ENCODE results near the gene EGFL8. TPM values are rescaled to one million over a fixed set of nuclear protein-coding genes. Genes with fewer than 3 reads are reported as not detected.

Gene EGFL8
- total and polyA plus RNA-seq, 2 donors (not counting 3 experiments of a cell fraction or from before 2014, with no cell fraction given) = 9.0 to 12.6 TPM

DNA sequence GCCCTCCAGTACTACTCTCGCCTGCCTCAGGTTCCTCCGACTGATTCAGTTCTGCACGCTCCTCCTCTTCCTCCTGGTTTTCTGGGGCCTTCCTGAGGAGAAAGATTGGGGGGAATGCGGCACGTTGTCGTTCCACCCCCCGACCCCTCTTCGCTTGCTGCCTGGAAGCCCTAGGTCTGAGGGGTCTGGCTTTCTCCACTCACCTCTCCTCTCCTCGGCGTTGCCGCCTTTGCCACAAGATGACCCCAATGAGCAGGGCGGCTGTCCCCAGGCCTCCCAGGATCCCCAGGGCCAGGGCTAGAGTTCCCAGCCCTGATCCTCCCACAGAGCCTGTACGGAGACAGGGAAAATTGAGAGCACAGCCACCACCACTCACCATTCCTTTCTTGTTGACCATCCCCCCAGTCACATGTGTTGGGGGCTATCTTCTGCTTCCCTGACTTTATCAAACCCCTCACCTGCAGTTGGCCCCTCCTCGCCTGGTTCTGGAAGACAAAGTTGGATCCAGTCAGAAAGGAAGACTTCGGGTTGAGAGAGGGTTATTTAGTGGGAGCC lies 16.8 kb downstream of the EGFL8 start:
- no peaks in the 10 kb centered on the region for H4K20me1 ChIP-seq (replicated peaks; ENCODE audit: control insufficient read depth, extremely low read depth, insufficient read depth, low read length)
- no peaks in the 10 kb centered on the region for H3K27me3 ChIP-seq (ENCODE audit: control insufficient read depth in 2 of 2, insufficient read depth in 2 of 2, low read length in 2 of 2)
- intact Hi-C loops (cut with micrococcal nuclease) (no loop called here), dilution Hi-C loops (cut with MboI; ENCODE audit: extremely low pct_ligation_motif_present, low sequenced_read_pairs) (no loop called here)
- TF ChIP-seq MYC (IDR thresholded peaks at IDR 0.05; ENCODE audit: low read depth, low read length) (no peak), GATA2 (IDR thresholded peaks at IDR 0.05; ENCODE audit: insufficient read depth, insufficient read length, low read depth, low read length) (no peak), POLR2A (IDR thresholded peaks at IDR 0.05; ENCODE audit: low read depth, low read length) (no peak), FOS (IDR thresholded peaks at IDR 0.05; ENCODE audit: borderline replicate concordance, insufficient read depth, low read length) (no peak), POLR2AphosphoS5 (IDR thresholded peaks at IDR 0.05; ENCODE audit: insufficient read depth, low read depth, low read length) (no peak), EZH2 (IDR thresholded peaks at IDR 0.05; ENCODE audit: borderline replicate concordance, low read depth, low read length, severe bottlenecking) (no peak), JUN (IDR thresholded peaks at IDR 0.05; ENCODE audit: borderline replicate concordance, insufficient read depth, insufficient read length, low read depth) (no peak)
- TF ChIP-seq, protein P1, sequence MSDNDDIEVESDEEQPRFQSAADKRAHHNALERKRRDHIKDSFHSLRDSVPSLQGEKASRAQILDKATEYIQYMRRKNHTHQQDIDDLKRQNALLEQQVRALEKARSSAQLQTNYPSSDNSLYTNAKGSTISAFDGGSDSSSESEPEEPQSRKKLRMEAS (IDR thresholded peaks at IDR 0.05; ENCODE audit: insufficient read depth, insufficient read length) = no peak
- TF ChIP-seq, protein P2, sequence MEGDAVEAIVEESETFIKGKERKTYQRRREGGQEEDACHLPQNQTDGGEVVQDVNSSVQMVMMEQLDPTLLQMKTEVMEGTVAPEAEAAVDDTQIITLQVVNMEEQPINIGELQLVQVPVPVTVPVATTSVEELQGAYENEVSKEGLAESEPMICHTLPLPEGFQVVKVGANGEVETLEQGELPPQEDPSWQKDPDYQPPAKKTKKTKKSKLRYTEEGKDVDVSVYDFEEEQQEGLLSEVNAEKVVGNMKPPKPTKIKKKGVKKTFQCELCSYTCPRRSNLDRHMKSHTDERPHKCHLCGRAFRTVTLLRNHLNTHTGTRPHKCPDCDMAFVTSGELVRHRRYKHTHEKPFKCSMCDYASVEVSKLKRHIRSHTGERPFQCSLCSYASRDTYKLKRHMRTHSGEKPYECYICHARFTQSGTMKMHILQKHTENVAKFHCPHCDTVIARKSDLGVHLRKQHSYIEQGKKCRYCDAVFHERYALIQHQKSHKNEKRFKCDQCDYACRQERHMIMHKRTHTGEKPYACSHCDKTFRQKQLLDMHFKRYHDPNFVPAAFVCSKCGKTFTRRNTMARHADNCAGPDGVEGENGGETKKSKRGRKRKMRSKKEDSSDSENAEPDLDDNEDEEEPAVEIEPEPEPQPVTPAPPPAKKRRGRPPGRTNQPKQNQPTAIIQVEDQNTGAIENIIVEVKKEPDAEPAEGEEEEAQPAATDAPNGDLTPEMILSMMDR (IDR thresholded peaks at IDR 0.05; ENCODE audit: extremely low read depth in 1 of 2, insufficient read depth in 1 of 2, low read depth in 1 of 2, low read length in 2 of 2) = no peak
- peaks cover 3 to 22% of the 10 kb centered on the region in 2 experiments for H3K36me3 ChIP-seq (ENCODE audit: control insufficient read depth in 2 of 2, extremely low read depth in 1 of 2, insufficient read depth in 2 of 2, low read length in 2 of 2)
- no TSS peak for BruUV-seq (replicated peaks)
- H3K4me3 ChIP-seq (replicated peaks in 1 of 3; ENCODE audit: insufficient read depth in 1 of 3, low read depth in 1 of 3, low read length in 3 of 3) = no peak overlapping the region
- H3K9me1 ChIP-seq (replicated peaks; ENCODE audit: control insufficient read depth, extremely low read depth, insufficient read depth, low read length) = no peaks in the 10 kb centered on the region
- peaks cover 6% of the 10 kb centered on the region for H3K79me2 ChIP-seq (ENCODE audit: control insufficient read depth, insufficient read depth, low read length)
- no peak for DNase-seq (ENCODE audit: low read depth, low spot score)
- H3K9me3 ChIP-seq (replicated peaks; ENCODE audit: control insufficient read depth, insufficient read depth, low read length) = no peaks in the 10 kb centered on the region
- H3K27ac ChIP-seq (ENCODE audit: insufficient read depth, low read depth, low read length) = no peak overlapping the region
- no peak overlapping the region for H3K4me2 ChIP-seq (ENCODE audit: insufficient read depth, low read length)
- POLR2A ChIA-PET = no interaction called here
- CTCF ChIA-PET = no interaction called here
- no peak for FAIRE-seq
- H2AFZ ChIP-seq (ENCODE audit: low read depth, low read length) = no peak overlapping the region
- H3K4me1 ChIP-seq (ENCODE audit: control insufficient read depth, extremely low read depth, insufficient read depth, low read length) = peaks cover 21% of the 10 kb centered on the region
- no peak overlapping the region for H3K9ac ChIP-seq (replicated peaks; ENCODE audit: extremely low read depth, insufficient read depth, low read length)

Measured in endothelial cell of umbilical vein (primary cell).